ENCODE measurements around the gene PRKAG2.

DNA sequence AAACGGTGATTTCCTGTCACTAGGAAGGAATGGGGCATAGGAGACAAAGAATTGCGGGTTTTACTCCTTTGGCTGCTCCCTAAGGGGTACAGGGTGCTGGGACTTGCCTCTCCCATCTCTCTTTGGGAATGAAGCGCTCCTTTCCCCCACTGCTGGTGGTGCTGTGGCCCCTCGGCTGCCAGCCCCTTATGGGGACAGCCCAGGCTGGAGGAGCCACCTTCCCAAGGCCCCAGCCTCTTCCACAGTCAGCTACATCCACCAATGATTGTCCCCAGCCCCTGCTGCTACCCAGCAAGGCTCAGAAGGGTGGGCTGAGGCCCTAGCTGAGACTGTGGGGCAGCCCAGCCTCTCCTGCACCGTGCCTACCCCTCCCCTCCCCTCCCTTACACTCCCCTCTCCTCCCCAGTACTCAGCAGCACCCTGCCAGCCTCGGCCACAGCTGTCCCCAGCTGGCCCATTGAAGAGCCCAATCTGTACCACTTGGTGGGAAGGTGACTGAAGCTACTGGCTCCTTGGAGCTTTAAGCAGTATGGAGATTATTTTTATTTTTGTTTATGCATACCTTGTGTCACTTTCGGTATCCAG is 19.0 kb downstream of the PRKAG2 start:
- TF ChIP-seq POLR2AphosphoS5 (IDR thresholded peaks at IDR 0.05; ENCODE audit: borderline replicate concordance, low read depth, low read length) (no peak), EZH2 (IDR thresholded peaks at IDR 0.05) (no peak)

Data from SK-N-MC (cell line).